PC-9 (cell line): ENCODE results near the gene PLEKHB1.

Source experiments
- CTCF ChIP-seq: fragments of 200-600 bp; sonication (generic); conservative IDR thresholded peaks from 2 replicates; pipeline ENCODE4 v1.6.1; 2017; ENCODE audit warnings: mixed run types, antibody characterized with exemption, mild to moderate bottlenecking, moderate library complexity
- EZH2 ChIP-seq: fragments of 200-600 bp; sonication (generic); IDR thresholded peaks from 2 replicates; pipeline ENCODE4 v1.8.0; 2017; ENCODE audit warnings: antibody characterized with exemption, low read depth

GRCh38 chr11:73652046-73652730 is 5.8 kb downstream of the PLEKHB1 start:
- no peak for TF ChIP-seq CTCF
- no peak for TF ChIP-seq EZH2
